ENCODE data around the gene GUCY2C.

- TF ChIP-seq POU6F1 (CRISPR knock-in tag; IDR thresholded peaks at IDR 0.05; ENCODE audit: borderline replicate concordance, low read depth) (no peak), CSRNP3 (CRISPR knock-in tag; IDR thresholded peaks at IDR 0.05) (no peak), RARB (CRISPR knock-in tag; IDR thresholded peaks at IDR 0.05) (no peak), GLIS3 (CRISPR knock-in tag; IDR thresholded peaks at IDR 0.05) (no peak), ZFP3 (CRISPR knock-in tag; IDR thresholded peaks at IDR 0.05) (no peak)
- TF ChIP-seq, protein P1, sequence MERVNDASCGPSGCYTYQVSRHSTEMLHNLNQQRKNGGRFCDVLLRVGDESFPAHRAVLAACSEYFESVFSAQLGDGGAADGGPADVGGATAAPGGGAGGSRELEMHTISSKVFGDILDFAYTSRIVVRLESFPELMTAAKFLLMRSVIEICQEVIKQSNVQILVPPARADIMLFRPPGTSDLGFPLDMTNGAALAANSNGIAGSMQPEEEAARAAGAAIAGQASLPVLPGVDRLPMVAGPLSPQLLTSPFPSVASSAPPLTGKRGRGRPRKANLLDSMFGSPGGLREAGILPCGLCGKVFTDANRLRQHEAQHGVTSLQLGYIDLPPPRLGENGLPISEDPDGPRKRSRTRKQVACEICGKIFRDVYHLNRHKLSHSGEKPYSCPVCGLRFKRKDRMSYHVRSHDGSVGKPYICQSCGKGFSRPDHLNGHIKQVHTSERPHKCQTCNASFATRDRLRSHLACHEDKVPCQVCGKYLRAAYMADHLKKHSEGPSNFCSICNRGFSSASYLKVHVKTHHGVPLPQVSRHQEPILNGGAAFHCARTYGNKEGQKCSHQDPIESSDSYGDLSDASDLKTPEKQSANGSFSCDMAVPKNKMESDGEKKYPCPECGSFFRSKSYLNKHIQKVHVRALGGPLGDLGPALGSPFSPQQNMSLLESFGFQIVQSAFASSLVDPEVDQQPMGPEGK (CRISPR knock-in tag; IDR thresholded peaks at IDR 0.05; ENCODE audit: borderline replicate concordance): no peak
Measured at GRCh38 chr12:14614704-14615121, 81.7 kb downstream of the GUCY2C start.
